OCI-LY1 (cell line): ENCODE data around the gene DENND1A.

ENCODE experiments used
- EZH2 ChIP-seq: fragments of 200-600 bp; sonication (generic), shearing (Covaris generic); IDR thresholded peaks from 2 replicates; pipeline ENCODE4 v1.8.0; 2017; ENCODE audit warnings: borderline replicate concordance, mixed run types, mild to moderate bottlenecking, antibody characterized with exemption, low read length, moderate library complexity, mixed read lengths
- TF ChIP-seq, protein P1 (sequence below): fragments of 200-600 bp; sonication (generic), shearing (Covaris generic); IDR thresholded peaks from 2 replicates; pipeline ENCODE4 v1.5.1; 2017; ENCODE audit warnings: mild to moderate bottlenecking, antibody characterized with exemption, low read length, moderate library complexity, mixed read lengths

DNA sequence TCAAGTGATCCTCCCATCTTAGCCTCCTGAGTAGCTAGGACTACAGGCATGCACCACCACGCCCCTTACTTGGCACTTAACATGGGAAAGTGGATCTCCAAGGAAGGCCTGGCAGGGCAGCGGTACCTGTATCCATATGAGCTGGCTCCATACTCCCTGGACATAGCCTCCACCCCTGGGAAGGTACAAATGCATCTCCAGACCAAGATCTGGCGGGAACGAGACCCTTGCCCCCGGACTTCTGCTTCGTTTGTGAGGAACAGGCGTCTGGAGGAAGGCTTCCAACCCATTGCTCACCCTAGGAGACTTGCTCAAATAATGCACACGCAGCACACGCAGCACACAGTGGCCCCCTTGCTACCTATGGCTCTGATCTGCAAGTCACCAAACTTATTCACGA, 518.7 kb downstream of the DENND1A start:
- TF ChIP-seq, protein P1, sequence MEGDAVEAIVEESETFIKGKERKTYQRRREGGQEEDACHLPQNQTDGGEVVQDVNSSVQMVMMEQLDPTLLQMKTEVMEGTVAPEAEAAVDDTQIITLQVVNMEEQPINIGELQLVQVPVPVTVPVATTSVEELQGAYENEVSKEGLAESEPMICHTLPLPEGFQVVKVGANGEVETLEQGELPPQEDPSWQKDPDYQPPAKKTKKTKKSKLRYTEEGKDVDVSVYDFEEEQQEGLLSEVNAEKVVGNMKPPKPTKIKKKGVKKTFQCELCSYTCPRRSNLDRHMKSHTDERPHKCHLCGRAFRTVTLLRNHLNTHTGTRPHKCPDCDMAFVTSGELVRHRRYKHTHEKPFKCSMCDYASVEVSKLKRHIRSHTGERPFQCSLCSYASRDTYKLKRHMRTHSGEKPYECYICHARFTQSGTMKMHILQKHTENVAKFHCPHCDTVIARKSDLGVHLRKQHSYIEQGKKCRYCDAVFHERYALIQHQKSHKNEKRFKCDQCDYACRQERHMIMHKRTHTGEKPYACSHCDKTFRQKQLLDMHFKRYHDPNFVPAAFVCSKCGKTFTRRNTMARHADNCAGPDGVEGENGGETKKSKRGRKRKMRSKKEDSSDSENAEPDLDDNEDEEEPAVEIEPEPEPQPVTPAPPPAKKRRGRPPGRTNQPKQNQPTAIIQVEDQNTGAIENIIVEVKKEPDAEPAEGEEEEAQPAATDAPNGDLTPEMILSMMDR, result no peak
- no peak for TF ChIP-seq EZH2
